DMS 273 treated with DMSO at 0.1 percent for 48 hours (cell line): ENCODE data around the gene DDC.

Experiments used
- DNase-seq: peaks from one replicate; lab custom pipeline; 2025; lab: John Stamatoyannopoulos, UW

Gene DDC

DNA sequence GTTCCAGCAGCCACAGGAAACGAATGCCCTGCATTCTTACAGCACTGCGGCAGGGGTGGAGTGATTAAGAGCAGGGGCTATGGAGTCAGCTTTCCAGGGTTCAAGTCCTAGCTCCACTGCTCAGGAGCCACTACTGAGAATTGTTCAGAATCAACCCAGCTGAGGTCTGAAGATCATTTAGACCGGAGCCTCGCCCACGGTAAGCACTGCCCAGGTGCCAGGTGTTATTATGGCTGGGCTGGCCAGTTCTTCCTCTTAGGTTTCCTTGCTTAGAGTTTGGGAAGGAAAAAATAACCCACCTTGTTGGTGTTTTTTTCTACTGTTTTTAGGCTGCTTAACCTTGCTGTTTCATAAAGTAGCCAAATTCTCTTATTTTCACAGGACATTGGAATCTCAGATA is 110.2 kb downstream of the DDC start:
- DNase-seq = no peak

DNA sequence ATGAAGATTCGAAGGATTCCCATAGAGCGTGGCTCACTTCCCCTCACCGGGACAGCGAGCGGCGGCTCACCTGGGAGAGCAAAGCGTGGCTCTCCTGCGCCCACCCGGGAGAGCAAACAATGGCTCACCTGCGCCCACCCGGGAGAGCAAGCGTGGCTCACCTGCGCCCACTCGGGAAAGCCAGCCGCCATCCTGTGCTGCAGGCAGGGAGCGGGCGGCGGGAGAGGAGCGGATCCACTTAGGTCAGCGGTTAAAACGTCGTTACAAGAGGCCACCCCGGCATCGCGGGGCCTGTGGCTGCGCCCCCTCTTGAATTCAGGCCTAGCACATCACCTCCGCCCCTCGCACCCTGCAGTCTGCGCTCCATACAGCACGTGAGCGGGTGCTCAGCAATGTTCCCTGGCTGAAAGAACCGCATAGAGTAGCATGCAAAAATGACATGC is 114.6 kb downstream of the DDC start:
- no peak for DNase-seq

DNA sequence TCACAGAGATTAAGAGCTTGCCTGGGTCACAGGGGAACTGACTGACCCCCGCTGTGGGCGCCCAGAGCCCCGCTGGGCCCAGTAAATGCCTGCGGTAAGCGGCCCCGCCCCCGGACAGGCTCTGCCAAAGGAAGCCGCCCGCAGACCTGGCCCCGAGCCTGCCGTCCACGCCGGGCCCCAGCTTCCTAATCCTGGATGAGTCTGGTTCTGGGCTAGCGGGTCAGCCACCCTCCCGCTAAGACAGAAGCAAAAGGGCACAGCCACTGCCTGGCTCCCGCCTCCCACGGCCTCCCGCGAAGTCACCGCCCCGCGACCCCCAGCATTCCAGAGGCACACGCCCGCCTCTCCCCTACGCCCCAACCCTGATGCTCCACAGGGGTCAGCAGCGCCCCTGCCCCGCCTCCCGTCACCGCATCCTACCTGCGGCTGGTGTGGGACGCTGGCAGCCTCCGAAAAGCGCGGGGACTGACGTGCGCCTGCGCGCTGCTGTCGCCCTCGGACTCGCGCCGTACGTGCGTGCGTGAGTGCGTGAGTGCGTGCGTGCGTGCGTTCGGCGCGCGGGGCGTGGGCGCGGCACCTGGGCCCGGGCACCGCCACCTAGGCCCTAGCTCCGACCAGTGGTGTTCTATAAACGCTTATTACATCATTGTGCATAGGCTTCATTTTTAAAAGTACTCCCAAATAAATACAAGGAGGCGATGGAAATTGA is 115.2 kb downstream of the DDC start, which contains the start of gene FIGNL1:
Gene FIGNL1, minus strand, starts transcription at position 470 of the 709 bp plus-strand sequence. CDS start 3,063 bp downstream, outside the sequence.
- peak; percentile 65 for DNase-seq

DNA sequence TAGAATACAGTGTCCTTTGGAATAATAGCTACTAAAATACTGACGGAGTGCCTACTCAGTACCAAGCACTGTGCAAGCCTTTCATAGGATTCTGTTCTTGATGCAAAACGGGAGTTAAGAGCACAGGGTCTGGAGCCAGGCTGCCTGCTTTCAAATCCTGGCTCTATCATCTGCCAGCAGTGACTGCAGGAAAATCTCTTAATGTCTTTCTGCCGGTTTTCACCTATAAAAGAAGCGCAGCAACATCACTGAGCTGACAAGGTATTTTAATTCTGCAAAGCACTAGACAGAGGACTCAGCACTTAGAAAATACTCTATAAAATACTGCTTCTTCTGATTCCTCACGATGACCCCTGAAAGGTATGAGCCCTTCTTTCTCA is 115.7 kb downstream of the DDC start:
- no peak for DNase-seq

DNA sequence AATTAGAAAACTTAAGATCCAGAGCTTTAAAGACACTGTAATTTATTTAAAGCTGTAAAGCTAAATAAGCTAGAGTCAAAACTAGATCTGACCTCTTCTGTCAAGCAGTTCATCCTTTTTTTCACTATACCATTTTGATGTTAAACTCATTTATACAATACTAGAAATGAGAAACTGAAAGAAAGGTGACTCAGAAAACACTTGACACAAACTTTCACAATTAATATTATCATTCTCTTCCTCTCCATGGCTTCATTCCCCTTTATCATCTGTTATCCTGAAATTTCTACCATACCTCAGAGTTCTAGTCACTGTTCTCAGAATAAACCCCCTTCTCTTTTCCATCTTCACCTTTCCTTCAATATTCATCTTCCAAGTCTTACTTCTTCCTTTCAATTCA is 116.4 kb downstream of the DDC start:
- DNase-seq = no peak

DNA sequence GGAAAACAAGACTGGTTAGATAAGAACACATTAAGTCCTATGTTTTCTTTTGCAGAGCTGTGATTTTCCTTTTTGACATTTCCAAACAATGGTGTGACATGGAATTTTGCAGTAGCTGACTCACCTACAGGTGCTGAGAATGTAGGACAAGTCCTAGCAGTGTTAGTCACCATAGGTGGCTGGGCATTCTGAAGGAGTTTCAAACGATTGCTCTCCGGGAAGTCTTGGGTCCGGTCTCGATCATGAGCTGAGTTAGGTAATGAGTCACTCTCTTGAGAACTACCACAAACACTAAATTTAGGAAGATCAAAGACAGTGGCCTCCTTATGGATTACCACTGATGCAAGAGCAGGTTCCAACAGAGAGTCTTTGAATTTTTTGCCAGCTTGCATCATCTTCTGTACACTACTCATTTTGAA is 118.7 kb downstream of the DDC start:
- DNase-seq = no peak

DNA sequence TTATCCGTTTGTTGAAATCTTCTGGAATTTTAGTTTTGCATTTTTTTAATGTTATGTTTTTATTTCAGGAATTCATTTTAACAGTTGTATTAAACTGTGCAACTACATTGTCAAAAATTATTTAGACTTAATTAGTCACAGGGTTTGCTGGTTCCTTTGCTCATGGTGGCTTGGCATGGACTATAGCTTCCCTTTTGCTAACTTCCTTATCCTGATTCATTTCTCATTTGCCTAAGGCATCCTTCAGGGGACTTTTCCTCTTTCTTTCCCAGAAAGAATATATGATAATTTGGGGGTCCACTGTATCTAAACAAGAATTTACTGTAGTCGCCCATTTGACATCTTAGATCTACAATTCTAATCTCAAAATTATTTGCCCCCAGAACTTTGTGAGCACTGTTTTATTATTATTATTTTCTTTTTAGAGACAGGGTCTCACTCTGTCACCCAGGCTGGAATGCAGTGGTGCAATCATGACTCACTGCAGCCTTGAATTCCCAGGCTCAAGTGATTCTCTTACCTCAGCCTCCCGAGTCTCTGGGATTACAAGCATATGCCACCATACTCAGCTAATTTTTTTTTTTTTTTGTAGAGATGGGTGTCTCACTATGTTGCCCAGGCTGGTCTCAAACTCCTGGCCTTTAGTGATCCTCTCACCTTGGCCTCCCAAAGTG is 128.9 kb downstream of the DDC start:
- no peak for DNase-seq

DNA sequence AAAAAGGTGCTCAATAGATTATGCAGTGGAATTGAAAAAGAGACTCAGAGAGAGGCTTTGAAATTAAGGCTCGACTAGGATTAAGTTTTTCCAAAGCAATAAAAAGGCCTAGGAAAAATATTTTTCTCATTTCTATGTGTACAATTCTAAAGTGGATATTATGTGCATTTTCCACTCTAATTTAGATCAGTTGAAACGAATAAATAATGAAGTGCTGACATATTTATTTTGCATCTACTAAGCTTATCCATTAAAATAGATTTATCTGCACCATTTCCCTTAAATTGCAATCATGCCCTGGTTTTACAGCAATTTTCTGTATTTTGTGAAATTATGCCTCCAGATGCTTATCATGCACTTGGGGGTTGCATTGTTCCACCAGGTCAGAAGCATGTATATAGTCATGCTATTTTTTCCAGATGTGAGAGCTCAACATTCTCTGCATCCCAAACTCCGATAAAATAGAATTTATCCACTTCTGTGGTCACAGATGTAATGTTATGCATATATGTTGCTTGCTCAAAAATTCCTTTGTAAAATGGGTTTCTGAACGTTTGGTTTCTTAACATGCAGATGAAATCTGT is 133.4 kb downstream of the DDC start:
- no peak for DNase-seq

DNA sequence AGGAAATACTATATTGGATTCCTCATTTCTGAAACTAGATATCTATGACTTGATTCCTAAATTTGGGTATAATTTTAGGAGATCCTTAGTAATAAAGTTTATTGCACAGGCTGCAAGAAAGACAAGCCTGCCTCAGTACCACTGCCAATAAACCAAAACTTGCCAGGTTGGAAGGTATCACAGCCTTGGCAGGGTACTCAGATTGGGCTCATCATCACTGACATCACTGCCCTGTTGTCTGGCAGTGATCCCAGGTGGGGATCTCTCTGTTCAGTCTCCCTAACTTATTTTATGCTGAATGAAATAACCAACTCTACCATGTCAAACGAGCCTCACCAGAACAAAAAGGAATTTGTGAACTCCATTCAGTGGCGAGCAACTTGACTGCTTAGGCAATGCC is 133.9 kb downstream of the DDC start:
- no peak for DNase-seq

DNA sequence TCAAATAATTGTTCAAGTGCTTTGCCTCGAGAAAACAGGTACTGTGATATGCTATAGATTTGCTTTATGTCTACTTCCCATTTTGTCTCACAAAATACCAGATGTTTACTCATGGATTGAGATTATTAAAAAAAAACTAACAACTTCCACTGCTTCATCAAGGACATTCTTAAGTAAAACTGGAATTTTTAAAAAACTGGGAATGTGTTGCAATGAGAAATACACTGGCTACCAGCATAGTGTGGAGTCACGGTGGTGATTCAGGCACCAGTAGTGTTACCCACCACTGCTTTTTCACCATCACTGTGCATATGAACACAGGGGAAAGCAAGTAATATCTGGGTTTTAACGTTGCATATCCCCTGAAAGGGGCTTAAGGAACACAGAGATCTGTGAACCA is 136.3 kb downstream of the DDC start:
- no peak for DNase-seq

DNA sequence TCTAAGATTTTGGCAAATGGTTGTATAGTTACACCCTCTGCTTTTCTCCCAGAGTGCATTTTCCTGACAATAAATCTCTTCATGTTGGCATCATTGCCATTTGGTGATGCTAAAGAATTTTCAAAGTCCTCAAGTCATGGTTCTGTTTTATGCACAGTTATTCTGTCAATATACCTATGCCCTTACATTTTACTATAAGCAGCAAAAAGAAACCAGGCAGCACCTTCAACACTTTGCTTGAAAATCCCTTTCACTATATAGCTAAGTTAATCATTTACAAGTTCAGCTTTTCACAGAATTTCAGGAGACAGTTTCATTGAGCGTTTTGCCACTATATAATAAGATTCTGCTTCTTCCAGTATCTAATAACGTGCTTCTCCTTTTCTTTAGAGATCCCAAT is 137.7 kb downstream of the DDC start:
- no peak for DNase-seq

DNA sequence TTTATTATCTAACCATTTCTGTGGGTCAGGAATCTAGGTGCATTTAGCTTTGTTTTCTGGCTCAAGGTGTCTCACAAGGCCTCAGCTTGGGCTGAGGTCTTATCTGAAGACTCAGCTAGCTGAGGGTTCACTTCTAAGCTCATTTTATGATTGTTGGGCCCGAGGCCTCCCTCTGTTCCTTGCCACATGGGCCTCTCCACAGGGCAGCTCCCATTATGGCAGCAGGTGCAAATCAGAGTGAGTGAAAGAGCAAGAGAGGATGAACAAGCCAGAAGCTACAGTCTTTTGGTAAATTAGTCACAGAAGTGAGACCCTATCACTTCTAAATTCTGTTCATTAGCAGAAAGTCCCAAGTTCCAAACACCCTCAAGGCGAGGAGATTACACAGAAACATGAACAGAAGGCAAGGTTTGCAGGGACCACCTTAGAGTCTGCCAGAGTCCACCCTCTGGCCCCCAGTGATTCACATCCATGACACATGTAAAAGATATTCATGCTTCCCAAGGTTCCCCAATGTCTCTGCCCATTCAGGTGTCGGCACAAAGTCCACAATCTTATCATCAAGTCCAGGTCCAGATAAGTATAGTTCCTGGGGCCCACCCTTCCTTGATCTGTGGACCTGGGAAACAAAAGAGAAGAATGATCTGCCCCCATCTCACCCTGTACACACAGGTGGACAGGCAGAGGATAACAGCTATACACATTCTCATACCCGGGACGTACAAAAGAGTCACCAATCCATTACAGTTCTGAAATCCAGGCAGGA is 138.7 kb downstream of the DDC start:
- DNase-seq = no peak

DNA sequence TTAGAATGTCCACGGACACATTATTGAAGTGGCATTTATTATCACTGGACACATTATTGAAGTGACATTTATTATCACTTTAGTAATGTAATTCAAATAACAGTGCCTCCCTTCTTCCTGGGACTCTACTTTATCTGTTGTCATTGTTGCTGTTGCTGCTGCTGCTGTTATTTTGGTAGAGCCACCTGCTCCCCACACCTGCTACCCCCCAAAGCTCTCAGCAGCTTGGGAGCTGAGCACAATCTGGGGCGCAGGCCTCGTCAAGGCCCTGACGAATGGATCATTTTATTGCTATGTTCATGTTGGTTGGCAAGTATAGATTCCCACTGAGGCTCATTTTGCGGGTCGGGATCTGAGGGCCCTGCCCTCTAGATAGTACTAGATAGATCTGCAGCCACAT is 139.9 kb downstream of the DDC start:
- DNase-seq = no peak

DNA sequence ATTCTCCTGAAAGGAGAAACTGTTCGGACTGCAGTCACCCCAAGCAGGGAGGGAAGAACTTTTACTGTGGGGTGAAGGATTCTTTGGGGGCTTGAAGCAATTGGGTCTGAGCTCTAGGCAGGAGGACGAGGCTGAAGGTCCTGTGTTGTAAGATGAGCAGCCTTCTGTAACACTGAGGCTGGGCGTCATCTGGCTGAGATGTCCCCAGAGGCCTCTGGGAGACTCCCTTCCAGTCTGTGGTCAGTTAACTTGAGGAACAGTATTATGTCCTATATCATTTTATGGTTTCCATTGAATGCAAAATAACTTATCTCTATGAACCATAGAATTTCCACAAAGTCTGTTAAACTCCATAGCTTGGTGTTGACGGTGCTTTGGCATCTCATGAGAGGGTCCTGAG is 141.3 kb downstream of the DDC start:
- no peak for DNase-seq

DNA sequence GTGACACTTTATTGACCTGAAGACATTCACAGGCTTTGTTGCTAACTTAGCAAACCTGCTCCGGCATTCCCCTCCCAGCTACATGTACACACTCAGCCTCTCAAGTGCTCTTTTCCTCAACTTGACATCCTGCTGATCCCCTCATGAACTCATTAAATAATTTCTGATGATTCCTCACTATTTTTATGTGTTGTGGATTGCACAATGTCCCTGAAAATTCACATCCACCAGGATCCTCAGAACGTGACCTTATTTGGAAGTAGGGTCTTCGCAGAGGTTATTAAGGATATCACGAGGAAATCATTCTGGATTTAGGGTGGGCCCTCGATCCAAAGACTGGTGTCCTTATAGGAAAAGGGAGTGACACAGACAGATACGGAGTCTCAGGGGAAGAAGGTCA is 142.3 kb downstream of the DDC start:
- DNase-seq = no peak

DNA sequence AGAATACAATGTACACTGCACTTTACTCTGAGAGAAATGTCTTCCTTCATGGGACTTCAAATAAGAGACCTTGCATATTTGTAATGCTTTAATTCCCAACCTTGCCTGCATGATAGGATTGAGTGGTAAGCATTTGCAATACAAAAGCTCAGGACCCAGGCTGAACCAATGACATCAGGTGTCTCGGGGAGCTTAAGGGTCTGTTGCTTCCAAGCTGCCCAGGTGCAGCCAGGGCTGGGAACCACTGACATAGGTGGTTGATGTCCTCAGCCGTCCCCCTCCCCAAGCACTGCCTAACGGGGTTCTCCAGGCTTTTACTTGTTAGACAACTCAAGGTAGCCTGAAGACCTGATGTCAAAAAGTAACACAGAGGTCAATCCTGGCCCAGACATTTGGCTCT is 144.2 kb downstream of the DDC start:
- DNase-seq = no peak

DNA sequence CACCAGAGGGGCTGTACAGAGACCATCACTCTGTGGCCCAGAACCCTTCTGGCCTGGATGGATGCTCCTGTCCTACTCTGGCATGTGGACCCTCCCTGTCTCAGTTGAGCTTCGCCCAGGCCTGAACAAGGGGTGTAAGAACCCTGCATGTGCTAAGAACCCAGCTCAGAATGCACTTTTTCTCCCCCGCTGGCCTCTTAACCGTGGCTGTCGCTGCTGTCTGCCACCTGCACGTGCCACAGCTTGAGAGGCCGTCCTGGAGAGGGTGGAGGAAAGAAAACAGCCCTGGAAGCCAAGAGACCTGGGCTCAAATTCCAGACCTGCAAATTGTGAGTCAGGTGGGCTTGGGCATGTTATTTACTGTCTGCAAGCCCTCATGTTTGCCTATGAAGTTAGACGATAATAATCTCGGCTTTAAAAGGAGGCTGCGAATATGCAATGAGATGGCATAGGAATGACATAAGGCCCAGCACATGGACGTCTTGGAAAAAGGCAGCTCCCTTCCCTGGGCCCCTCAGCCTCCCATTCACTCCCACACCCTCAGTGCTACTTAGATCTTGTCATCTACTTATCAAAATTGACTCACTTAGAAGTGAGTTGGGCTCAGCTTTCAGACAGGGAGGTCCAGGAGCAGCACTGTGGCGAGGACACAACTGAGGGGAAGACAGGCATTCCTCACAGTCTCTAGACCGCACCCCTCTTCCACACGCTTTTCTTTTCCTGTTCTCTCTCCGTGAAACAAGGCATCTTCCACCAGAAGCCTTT is 146.5 kb downstream of the DDC start:
- no peak for DNase-seq

DNA sequence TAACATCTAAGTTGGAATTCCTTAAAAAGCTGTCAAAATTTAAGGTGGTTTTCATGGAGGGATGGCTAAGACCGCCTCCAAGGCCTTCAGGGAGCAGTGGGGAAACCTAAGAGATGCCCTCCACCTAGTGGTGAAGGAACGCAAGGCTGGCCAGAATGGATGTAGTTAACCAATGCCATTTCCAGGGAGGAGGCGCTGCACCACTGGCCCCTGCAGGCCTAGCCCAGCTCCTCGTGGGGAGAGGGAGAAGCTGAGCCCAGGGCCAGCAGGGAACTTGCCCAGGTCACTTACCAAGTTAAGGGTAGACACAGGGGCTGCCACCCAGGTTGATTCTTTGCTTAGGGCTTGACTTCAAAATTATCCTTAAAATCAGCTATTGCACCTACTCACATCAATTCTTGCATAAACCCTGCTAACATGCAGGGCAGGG is 147.1 kb downstream of the DDC start:
- peak; percentile 78 for DNase-seq

DNA sequence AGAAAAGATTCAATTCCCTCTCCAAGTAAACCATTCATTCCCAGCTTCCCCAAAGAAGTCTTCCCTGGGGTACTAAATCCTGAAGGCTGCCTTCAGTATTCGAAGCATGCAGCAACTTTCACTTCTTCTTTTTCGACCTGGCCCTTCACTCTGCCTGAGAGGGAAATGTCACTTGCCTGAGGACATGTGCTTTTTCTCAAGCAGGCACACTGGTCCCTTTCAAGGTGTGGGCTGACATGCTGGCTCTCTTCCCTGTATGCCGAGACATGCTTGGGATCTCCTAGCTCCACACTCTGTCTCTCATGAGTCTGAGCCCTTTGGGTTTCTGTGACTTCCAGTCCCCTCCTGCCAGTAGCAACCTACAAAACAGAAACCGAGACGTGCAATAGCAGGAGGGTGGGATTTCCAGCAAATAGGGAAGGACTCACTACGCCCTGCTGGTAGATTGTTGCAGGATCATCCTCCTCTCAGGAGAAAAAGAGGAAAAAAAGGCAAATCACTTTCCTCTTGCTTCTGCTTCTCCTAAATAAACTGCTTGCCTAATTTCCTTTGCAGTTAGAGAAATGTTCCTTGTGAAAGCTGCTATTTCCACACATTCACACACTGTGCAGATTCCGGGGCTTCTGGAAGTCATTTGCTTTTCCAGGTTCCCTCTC is 148.6 kb downstream of the DDC start:
- no peak for DNase-seq

DNA sequence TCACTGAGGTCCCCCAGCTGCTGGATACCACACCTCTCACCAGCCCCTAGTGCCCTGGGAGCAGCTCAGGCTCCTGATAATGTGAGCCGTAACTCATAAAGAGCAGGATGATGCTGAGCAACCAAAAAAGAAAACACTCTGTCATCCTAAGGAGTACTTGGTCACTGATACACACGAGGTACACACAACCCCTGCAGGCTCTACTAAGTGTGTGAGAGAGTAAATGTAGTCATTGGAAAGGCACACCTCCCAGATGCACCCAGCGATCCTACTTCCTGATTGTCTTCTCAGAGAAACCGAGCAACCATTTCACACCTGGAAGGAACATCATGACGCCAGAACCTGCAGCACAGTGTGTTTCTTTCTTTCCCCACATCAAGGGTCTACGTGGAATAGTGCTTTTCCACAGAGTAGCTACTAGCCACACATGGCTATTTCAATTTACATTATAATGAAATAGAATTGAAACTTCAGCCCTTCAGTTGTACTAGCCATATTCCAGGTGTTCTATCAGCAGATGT is 149.3 kb downstream of the DDC start:
- no peak for DNase-seq

DNA sequence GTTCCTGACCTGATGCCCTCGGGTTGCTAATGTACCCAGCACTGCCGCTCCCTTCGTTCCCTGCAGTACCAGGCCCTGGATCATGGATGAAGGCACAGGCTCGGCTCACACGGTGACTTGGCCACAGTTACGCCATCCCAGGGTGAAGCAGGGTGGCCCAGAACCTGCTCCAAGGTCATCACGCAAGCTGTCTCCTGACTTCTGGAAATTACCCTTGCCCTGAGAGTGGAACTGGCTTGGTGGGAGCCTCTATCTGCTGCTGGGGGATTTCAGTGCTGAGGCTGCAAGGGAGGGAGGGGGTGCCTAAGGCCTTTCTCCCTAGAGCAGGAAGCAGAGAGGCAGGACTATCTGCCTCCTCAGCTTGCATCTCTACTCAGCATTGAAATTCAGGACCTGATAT is 151.6 kb downstream of the DDC start:
- no peak for DNase-seq
